T47D (cell line): ENCODE results near the gene CCDC9B.
A peak's percentile ranks its signal among the peaks of the same experiment; 100 is the strongest.

Source experiments
- DNase-seq, 2 experiments: peaks; one replicate each; pipeline versions ENCODE4 v3.0.0 to v3.0.0-alpha.2; 2011 to 2012; ENCODE audit warnings: low read depth in 1 of 2, low spot score in 1 of 2
- JUND ChIP-seq: IDR thresholded peaks from 2 replicates; pipeline ENCODE4 v1.6.1; 2012; ENCODE audit warnings: low read depth
- in situ Hi-C: cut with HindIII; loops from 2 replicates; pipeline ENCODE4 v1.10.0; 2016; ENCODE audit warnings: low sequenced_read_pairs, low pct_unique_long_range_greater_than_20kb

Gene CCDC9B

GRCh38 chr15:40282869-40283614, 57.7 kb downstream of the CCDC9B start, which contains the start of gene ANKRD63:
Gene ANKRD63, minus strand, starts transcription at chr15:40283064. Its CDS starts 478 bp downstream, at chr15:40282586.
- DNase-seq: peak in 1 of 2 experiments; percentile 18
- in situ Hi-C loops: no loop called here
- no peak for TF ChIP-seq JUND

GRCh38 chr15:40282147-40282868, 58.4 kb downstream of the CCDC9B start:
- DNase-seq: peak; percentile 52 to 86
- in situ Hi-C loops: no loop called here
- no peak for TF ChIP-seq JUND

- in situ Hi-C loops: no loop called here
- no peak for DNase-seq
Observed at GRCh38 chr15:40281801-40282146, 59.0 kb downstream of the CCDC9B start.

More at GRCh38 chr15:40281801-40282146, 59.0 kb downstream of the CCDC9B start:
- no peak for TF ChIP-seq JUND
